NCI-H526 (cell line): ENCODE data around the gene AFF2.

Experiments used
- DNase-seq, 2 experiments: peaks; one replicate each; lab custom pipeline; 2025; lab: John Stamatoyannopoulos, UW

The AFF2 gene

DNA sequence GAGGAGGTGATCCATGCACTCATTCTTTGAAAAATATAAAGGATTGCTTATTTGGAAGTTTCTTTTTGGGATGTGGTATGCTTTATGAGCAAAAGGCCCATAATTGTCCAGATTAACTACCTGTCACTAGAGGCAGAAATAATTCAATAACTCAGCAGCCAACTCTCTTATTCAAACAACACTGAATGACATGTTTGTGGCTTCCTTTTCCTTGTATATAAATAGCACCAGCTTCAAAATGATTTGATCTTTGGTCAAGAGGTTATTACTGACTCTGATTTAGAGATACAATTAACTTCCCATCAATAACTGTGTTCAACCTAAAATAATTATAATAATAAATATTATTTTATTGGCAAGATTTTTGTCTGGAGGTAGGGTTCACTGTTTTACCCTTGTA is 232.3 kb downstream of the AFF2 start:
- no peak for DNase-seq

DNA sequence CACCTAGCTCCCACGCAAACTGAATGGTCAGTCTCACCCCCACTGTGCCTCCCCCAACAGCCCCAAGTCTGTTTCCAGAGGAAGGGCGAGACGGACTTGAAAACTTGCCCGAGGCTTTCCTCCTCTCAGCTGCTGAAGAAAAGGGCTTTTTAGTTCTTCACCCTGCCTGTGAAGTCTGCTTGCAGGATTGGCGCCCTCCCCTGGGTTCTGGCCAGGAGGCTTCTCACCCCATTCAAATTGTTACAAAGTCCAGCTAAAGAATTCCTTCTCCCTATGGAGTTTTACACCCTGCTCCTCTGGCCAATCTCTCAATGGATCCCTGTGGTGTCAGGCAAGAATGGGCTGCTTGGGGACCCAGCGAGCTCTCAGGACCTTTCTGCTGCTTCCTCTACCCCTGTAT is 241.0 kb downstream of the AFF2 start:
- no peak for DNase-seq

DNA sequence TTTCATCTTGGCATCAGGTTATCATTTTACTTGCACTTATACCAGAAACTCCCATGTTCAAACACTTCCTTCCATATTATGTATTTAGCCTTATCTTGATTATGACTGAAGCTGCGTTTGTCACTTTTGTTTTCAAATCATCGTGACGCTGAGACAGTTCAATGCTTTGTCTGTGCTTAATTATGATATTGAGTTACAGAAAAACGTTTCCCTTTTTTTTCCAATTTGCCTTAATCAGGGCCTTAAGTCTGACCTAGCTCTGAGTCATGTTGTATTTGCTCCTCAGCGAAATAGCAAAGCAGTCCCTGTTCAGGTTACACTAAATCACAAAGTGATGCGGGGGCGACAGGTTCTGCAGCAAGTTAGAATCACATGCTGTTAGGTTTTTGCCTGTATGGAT is 254.7 kb downstream of the AFF2 start:
- no peak for DNase-seq

DNA sequence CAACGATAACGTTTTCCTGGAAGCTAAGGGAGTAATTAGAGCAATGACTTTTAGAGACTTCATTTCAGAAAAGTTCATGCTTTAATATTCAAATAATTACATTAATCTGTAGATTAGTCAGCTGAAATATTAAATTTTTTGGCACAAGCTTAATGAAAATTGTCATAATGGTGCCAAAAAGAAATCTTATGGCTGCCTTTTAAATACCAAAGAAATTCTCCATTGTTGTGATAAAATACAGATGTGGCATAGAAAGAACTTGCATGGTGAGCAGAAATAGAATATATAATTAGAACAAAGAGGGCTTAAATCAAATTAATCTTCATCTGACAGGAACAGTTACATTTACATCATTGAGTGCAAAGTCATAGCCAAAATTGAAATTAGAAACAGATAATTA is 263.5 kb downstream of the AFF2 start:
- DNase-seq, result no peak

DNA sequence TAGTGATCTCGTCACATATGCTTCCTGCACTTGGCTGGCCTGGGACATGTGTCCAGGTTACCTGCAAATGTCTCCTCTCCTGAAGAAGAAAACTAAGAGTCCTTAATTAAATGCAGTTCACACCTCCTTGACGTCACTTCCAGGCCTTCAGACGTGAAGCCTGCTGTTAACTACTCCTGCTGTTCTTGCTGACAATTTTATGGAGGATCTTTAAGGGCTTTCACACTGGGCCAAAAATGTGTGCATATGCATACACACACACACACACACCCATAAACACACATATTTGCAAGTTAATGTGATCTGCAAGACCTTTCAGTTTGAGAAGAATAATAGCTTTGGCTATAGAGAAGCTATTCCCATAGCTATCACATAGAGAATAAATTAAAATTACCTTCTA is 267.9 kb downstream of the AFF2 start:
- DNase-seq, result no peak

DNA sequence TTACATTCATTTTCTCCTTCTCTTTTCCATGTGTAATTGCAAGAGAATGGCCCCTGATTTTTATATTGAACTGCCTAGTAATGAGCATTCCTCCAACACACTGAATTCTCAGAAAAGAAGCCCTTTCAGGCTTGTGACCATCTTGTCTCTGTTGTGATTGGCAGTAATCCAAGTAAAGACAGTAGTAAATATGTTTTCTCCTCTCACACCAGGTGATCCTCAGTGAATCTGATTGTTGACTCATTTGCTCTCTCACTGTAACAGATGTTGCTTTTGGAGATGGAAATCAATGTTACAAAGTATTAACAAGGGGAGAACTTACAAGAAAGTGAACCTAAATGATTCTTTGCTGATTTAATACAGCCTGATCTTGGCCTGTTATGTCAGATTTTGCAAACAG is 271.0 kb downstream of the AFF2 start:
- DNase-seq, result no peak

DNA sequence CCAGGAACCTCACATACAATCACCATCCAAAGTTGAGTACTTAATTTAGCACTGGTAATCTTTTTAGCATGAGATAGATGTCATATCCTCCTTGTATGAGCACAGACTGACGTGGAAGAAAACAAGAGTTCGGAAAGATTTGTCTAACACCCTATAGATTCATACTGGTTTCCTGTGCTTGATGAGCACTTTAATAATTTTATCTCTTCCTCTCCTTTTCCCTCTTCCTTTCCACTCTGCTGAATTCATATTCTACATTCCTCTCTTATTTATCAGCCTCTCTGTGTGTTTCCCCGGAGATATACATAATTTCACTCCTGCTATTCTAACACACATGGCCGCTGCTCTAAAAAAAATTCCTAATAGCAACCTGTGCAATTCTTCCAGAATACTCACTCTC is 273.9 kb downstream of the AFF2 start:
- no peak for DNase-seq

DNA sequence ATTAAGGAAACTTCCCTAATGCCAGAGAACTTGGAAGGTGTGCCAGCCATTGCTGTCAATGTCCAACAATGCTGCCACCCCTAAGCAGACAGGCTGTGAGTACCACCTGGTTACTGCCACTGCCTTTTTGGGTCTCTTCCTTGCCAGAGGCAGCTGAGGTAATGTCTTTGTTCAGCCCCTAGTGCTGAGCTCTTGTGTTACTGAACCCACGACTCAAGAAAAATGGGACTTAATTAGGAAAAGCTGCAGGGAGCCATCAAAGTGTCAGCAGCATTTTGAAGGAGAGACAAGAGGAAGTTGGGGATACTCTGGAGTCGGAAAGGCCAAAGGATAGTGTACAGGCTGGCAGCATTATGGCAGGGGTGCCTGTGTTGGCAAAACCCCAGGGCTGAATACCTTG is 283.7 kb downstream of the AFF2 start:
- no peak for DNase-seq

DNA sequence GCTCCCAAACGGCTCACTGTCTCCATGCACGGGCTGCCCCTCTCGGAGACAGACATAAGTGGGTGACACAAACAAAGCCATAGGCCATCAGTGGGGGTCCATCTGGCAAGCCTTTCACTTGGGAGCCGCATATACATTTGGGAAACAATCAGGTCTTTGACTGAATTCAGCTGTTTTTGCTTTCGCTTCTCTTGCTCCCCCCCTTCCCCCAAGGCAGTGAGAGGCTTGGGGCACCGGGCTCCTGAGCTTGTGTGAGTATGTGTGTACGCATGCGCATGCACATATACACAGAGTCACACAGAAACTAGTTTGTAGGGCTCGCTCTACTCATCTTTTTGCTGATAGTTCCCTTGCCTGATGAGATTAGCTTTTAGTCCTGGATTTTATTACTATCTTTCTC is 284.4 kb downstream of the AFF2 start:
- peak in 1 of 2 experiments; percentile 1 for DNase-seq

DNA sequence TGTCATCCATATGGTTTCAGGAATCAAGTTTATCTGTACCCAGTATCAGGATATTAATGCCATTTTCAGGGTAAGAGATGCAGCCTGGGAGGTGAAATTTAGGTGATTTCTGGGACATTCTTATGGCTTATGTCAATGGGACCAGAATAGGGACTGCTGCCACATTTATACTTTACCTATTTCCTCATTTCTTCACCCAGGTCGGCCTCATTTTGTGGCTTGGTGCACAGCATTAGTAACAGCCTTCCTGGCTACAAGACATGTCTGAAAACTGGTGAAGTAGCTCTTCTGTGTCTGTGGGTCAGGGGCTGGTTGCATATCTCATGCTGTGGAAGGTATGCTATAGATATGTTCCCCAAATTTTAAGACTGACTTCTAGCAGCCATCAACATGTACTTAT is 284.8 kb downstream of the AFF2 start:
- DNase-seq, result no peak

DNA sequence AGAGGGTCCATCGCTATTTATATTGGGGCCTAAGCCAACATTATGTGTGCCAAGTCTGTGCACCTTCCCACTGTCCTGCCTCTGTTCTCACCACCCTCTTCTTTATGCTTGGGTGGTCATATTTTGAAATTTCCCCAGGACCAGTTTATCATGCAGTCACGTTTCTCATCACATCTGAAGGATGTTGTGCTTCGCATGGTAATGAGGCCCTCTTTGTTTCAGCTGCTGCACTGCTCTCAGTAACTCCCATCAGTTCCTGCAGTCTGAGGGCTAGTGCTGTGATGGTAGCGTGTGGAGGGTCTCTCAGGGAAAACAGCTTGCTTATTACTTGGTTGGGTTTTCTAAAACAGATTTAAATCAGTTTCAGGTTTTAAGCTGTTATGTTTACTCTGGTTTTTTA is 288.0 kb downstream of the AFF2 start:
- no peak for DNase-seq

DNA sequence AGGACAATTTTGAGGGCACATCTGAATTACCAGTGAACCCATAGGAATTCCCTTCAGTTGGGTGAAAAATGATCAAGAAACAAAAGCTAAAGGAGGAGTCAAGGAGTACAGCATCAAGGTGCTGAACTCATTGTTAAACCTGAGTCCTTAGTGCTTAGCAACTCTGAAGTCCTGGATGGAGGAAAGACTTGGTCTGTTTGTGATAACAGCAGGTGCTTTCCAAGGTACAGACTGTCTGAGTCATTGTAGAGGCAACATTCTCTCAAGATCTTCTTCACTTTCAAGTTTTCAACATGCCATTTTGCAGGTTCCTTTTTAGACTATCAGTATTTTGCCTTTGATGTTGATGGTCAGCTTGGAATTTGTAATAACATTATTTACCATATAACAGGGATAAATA is 293.9 kb downstream of the AFF2 start:
- DNase-seq, result no peak

DNA sequence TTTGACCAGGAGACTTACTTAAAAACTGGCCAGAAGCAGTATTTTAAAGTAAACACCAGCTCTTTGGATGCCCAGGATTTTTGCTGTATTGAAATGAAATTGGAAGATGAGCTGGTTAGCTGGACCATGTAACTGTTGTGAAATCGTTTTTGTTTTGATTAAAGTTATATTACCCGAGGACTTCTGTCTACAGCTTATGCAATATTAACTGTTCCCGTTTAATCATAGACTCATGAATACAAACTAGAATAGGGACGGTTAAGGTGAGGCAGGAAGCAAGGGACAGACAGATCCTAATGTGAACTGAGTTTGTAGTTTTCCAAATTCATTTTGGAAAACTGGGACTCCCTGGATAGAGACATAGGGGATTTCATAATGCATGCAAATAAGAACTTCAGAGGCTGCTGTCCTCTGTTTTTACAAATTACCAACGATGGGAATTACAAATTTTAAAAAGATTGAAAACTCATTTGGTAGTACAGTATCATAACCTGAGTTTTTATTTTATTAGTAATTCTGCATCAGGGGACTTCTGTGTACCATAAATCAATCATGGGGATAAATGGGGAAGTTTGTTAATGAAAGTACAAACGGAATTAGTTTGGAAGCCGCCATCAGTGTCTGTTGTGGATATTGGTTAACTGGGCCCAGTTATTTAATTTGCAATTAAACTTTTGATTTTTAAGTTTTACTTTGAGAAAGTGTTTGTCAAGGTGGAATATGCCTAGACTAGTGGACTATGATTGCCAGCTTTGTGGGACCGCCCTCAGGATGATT is 304.4 kb downstream of the AFF2 start:
- no peak for DNase-seq

DNA sequence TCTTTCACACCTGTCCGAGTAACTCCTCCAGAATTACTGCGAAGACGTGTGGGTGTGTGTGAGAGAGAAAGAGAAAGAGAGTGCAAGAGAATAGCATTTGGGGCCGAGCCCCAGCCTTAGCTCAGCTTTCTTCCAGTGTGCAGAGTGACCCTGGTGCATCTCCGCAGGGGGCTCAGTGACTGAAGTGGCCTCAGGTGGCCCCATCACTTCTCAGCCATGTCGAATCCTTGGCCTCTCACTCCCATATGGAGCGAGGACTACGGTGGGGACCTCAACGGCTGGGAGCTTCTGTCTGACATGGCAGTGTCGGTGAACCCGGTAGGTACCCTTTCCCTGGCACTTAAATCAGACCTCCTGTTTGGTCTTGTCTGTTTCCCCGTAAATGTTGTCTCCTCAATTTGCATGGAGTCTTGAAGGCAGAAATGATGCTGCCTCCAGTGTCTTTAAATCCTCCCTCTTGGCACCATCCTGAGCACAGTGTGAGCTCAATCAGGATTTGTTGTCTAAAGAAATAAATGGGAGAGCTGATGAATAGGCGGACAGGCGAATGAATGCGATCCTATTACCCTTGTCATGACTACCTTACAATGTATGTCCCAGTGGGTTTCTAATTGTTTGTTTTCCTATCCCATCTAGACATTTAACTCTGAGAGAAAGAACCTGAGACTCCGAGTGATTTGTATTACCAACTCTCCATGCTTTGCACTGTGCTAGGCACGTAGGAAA is 305.9 kb downstream of the AFF2 start:
- DNase-seq, result no peak

DNA sequence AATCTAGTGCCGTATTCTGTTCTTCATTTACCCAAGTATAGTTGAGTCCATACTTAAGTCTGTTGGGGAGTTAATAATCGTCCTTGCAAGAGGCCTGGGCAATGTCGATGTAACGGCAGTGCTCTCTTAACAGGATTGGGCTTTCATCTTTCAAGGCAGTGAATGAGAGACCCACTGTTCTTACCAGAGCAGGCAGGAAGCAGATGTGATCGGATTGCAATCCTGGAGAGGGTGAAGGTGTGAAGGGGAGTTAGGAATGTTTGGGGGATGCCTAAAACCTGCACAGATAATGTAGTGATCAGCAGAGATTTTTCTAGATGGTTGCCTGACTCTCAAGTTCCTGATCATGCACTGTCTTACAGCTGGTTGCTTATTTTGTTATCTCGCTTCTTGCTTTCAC is 308.4 kb downstream of the AFF2 start:
- no peak for DNase-seq

DNA sequence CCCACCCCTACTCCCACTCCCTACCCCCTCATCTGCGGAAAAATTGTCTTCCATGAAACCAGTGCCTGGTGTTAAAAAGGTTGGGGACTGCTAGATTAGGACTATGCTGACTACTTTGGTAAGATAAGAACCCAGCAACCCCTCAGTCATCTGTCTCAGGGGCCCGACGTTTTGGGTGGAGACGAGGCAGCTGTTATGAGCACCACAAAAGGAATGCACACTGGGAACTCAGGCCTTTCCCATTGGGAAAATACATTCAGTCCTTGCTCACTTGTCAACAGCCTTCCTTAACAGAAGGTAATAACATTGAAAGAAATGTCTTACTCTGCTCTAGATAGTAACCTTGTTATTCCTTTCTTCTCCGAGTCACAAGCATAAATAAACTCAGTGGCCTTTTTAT is 310.8 kb downstream of the AFF2 start:
- DNase-seq, result no peak

DNA sequence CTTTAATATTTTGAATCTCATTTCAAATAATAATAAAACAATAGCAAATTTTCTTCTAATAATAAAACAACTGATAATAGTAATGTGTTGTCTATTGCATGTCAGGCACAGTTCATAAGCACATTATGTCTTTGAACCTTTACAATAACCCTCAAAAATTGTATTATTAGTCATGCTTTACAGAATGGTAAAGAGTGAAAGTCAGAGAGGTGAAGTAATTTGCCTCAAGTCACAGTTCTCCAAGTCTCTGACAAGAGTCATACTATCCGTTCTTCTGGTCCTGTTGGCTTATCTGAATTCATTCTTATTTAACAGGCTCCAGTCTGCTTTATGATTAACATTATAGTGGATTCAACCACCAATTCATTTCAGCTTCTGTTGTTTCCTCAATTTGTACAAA is 313.0 kb downstream of the AFF2 start:
- DNase-seq, result no peak

DNA sequence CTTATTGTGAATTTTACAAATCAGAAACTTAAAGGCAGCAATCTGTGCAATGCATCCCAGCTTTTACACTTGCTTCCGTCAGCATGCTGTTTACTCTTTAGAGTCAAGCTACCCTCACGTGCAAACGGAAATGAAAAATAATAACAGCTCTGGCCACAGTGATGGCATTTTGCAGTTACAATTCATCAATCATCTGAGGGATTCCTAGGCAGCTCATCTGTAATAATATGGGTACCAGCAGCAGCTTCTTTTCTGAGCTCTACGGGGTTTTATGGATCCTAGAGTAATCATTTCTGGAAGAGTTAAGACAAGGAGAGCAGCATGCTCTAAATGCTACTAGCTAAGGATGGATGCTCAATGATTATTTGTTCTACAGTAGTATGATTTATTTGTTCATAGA is 313.6 kb downstream of the AFF2 start:
- no peak for DNase-seq

DNA sequence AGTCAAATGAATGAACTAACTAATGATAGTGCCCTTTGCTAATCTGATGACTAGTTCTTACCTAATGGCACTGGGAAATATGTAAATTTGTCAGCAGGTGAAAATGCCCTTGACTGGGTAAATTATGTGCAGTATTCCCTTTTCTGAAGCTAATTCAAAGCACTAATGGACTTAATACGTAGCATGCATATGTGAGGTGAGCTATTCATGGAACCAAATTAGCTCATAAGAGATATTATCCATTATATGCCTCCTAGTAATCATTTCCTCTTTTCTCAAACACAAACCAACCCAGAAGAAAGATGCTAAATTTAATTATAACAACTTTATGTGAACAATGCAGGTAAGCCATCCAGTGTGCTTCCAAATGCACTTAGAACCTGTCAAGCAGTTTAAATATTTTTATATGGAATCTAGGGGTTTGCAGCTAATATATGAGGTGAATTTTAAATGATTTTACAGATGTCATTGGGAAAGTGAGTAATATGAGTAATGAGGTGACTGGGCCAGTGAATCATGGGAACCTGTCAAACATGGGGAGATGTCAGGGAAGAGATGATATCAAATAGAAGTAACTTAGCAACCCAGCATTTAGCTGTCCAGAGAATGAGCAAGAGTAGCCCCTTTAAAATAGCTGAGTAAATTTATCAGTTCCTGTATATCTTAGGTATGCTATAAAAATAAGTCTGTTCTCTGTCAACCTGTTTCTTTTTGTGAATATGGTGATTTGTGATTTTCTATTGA is 315.0 kb downstream of the AFF2 start:
- DNase-seq, result no peak

DNA sequence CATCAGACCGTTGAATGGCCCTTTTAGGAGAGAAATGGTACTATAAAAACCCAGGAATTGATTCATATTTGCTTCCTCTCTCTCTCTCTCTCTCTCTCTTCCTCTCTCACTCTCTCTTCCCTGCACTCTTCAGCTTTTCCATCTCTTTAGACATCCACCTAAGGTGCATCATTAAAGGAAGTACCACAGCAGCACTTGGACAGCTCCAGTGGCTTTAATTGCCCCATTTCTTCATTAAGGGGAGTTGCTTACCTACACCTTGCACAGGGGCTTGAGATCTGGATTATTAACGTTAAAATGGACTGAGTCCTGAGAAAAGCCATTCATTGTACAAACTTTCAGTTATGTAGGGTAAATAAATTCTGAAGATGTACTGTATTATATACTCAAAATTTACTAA is 323.6 kb downstream of the AFF2 start:
- DNase-seq, result no peak

DNA sequence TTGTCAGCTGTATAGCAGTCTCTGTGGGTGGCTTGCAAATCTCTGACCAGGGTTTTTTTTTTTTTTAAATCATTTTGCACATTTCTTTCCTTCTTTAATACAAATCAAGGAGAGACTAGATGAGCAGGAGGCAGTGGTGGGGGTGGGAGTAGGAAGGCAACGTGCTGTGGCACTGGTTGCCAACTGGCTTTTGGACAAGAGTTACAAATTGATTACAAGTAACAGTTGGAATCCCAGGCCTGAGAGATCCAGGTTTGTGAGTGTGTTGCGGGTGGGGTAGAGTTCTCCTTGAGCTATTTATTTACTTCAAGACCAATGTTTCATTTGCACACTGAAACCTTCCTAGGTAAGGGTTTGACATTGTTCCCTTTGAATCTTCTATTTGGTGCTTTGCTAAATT is 325.3 kb downstream of the AFF2 start:
- no peak for DNase-seq

DNA sequence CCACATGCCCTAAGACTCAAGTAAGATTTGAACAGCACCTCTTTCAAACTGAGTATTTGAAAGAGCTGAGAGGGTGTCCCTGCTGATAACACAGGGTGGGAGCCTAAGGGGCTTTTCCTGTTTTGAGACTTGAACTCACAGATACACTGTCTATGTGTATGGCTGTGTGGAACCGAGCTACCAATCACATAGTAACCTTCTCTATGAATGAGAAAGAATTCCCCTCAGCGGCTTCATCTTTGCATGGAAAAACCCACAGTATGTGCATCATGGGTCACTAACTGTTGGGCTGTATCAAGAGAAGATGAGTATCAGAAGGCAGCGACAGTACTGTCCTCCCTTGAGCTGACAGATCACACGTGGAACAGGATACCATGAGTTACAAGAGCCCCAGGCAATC is 336.3 kb downstream of the AFF2 start:
- no peak for DNase-seq

DNA sequence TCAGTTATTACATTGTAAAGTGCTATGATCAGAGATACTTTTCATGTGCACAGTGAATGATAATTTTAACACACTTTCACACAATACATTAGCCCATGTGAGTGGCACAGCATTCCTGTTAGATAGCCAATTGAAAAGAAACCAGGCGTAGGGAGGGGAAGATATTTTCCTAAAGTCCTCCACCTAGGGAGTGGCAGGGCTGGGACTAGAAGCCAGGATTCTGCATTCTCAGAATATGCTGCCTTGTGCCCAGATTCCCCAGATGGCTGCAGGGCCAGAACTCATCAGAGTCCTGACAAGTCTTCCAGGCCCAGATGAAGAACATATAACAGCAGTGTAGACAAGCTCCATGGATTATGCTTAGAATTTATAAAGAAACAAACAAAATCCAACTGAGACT is 350.2 kb downstream of the AFF2 start:
- no peak for DNase-seq
